Stimulated activated CD4-positive, alpha-beta T cell treated with anti-CD3 and anti-CD28 coated beads, Interleukin-4, amount 100 ng/mL, for 4 hours (primary cell): ENCODE data around the gene NLRC5.

Source experiments
- DNase-seq, 2 experiments: peaks; one replicate each; pipeline ENCODE4 v3.0.0-alpha.2; 2020

The NLRC5 gene

GRCh38 chr16:56988948-56989945, at the start of gene NLRC5:
Gene NLRC5 (plus strand): TSS chr16:56989557. CDS start chr16:57020713, 31,156 bp downstream.
- peak; percentile 93 to 96 for DNase-seq

DNA sequence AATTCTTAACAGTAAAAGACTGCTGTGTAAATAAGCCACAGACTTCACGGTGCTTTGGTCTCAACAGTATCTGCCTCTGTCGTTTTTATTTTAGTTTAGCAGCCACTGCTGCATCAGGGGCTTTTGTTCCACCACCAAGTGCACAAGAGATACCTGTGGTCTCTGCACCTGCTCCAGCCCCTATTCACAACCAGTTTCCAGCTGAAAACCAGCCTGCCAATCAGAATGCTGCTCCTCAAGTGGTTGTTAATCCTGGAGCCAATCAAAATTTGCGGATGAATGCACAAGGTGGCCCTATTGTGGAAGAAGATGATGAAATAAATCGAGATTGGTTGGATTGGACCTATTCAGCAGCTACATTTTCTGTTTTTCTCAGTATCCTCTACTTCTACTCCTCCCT, 49.6 kb upstream of the NLRC5 start:
- no peak for DNase-seq

DNA sequence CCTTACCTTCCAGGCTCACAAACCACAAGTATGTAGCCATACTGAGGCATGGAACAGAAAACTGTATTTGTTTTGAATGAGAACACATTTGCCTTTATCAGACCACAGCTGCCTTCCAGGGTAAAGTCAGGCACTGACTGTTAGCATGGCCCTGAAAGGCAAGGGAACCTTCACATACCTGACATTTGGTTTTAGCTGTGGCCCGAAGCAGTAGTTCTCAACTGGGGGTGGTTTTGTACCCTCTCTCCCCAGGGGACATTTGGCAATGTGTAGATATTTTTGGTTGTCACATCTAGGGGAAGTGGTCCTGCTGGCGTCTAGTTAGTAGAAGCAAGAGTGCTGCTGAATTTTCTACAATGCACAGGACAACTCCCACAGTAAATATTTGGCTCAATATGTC, 48.3 kb upstream of the NLRC5 start:
- DNase-seq, result no peak

GRCh38 chr16:56941856-56942331, 47.5 kb upstream of the NLRC5 start:
- no peak for DNase-seq

DNA sequence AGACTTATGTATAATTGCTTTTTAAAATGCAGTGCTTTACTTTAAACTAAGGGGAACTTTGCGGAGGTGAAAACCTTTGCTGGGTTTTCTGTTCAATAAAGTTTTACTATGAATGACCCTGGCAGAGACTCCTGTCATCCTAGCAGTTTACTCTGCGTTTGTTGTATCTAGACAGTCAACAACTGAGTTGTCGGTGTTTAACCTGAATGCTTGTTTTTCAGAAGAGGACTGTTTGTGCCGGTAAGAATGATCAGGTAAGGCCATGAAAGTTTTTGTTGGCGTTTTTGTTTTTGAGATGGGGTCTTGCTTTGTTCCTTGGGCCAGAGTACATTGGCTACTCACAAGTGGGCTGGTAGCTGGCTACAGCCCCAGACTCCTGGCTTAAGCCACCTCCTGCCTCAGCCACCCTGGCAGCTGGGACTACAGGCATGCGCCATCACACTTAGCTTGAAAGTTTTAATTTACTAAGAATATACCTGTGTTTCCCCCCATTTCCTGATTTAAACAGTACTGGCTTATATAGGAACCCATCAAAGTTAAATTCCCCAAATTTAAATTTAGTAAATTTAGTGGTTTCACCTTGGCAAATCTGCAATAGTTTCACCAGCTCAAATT, 45.5 kb upstream of the NLRC5 start:
- no peak for DNase-seq

- peak in 1 of 2 experiments; percentile 22 for DNase-seq
Observed at GRCh38 chr16:56944954-56945839, 44.2 kb upstream of the NLRC5 start.

- DNase-seq, result no peak
Observed at GRCh38 chr16:56945847-56946527, 43.4 kb upstream of the NLRC5 start.

DNA sequence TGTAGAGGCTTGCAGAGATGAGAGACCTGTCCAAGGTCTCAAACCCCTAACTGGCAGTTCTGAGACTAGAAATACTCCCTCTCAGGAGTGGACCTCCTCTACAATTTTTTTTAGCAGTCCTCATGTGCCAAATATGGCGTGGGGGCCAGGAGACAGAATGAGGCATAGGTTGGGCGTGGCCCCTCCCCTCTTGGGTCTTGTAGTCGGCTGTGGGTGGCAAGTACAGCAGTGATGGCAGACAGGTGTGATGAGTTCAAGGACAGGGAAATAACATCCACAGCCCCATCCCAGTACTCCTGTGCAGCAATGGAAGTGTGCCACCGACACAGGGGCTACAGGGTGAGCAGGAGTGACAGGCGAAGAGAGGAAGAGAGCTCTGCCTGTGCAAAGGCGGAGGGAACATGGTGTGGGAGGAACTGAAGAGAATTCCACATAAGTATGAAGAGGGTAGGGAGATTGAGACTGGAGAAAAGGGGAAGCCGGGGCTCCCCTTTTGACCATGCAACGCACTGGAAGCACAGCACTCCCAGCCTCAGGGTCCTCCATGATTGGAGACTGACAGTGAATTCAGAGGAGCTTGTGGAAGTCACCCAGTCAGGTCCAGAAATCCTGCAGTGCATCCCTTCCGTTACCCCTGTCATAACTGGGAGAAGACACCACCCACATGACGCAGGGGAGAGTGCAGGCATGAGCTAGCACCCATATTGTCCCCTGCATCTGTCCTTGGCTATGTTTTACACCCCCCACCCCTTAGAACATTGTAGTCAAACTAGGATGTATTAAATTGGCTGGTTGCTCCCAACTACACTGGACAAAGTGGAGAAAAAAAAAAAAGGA, 42.4 kb upstream of the NLRC5 start:
- DNase-seq, result no peak

DNA sequence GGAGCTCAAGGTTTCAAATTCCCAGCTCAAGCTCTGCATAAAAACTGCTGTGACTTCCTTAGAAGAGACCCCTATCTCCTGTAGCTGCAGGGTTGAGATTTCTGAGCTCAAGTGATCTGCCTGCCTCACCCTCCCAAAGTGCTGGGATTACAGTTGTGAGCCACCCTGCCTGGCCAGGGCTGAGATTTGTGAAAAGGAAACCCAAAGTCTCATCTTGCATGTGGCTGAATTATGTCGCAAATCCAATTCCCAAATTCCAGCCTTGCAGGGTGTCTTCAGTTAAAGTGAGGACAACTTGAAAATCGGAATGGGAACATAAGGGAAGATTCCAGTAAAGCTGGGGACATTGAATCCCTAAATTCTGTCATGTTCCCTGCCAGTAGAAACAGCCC, 41.8 kb upstream of the NLRC5 start:
- DNase-seq, result no peak

DNA sequence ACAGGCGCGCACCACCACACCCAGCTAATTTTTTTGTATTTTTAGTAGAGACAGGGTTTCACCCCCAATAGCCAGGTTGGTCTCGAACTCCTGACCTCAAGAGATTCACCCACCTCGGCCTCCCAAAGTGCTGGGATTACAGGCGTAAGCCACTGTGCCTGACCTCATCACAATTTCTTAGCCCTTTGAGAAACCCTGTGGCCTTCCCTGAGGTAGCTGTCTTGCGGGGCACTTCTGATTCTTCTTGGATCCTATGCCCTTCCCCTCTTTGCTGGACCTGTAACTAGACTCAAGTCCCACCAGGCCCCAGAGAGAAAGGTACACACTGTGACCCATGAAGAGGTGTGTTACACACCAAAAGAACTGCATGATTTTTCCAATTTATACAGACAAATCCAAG, 41.1 kb upstream of the NLRC5 start:
- no peak for DNase-seq

GRCh38 chr16:56950051-56950450, 39.3 kb upstream of the NLRC5 start:
- DNase-seq, result no peak

DNA sequence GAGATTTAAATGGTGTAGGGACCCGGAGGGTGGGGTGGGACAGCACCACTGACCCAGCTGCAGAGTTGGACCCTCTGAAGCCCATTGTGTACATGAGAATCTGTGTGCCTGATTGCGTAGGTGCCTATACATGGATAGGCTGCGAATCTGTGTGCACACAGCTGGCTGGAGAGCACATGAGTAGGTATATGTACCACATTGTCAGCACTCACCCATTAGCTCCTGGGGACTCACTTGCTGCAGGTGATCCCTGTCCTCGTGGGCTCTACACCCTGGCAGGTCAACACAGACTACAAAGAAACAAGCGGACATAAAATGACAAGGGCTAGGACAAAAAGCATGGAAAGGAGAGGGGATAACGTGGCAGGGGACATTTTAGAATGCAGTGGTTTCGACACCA, 38.9 kb upstream of the NLRC5 start:
- no peak for DNase-seq

- DNase-seq, result peak; percentile 39 to 53
Observed at GRCh38 chr16:56950881-56951771, 38.2 kb upstream of the NLRC5 start.

GRCh38 chr16:56953006-56953405, 36.4 kb upstream of the NLRC5 start:
- DNase-seq, result no peak

DNA sequence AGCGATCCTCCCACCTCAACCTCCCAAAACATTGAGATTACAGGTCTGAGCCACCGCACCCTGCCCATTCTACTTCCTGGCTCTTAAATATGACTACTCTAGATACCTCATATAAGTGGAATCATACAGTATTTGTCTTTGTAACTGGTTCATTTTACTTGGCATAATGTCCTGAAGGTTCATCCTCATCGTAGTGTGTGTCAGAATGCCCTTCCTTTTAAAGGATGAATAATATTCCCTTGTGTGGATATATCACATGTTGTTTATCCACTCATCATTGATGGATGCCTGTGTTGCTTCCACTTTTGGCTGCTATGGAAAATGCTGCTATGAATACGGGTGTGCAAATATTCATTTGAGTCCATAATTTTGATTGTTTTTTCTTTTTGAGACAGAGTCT, 33.3 kb upstream of the NLRC5 start:
- no peak for DNase-seq

- no peak for DNase-seq
Observed at GRCh38 chr16:56956756-56957155, 32.6 kb upstream of the NLRC5 start.

- DNase-seq, result no peak
Observed at GRCh38 chr16:56960681-56961281, 28.6 kb upstream of the NLRC5 start.

DNA sequence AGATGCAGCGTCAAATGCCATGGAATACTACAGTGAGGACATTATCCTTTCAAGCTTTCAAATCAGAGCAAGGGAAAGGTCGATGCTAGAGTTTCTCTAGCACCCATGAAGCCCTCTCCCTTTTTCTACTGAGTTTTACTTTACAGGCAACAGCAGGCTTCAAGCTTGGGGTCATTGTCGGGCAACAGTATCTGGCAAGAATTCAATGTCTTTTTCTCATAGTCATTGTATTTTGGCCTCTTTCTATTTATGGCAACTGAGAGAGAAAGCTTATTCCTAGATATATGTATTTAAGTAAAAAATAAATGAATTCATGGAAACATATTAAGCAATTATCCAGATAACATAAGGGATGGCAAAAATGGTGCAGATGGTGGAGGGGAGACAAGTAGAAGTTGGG, 28.0 kb upstream of the NLRC5 start:
- no peak for DNase-seq

DNA sequence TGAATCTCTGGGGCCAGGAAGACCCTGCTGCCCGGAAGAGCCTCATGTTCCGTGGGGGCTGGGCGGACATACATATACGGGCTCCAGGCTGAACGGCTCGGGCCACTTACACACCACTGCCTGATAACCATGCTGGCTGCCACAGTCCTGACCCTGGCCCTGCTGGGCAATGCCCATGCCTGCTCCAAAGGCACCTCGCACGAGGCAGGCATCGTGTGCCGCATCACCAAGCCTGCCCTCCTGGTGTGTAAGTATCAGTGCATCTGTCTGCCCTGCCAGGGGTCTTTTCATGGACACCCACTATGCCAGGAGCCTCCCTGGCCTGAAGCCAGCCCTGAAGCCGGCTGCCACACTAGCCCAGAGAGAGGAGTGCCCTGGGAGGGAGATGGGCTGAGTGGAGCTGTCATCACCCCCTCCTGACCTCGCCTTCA, 27.5 kb upstream of the NLRC5 start, which contains the start of gene CETP:
Gene CETP, plus strand, starts transcription at position 100 of the 431 bp plus-strand sequence. Its CDS starts 30 bp downstream, at position 130.
- no peak for DNase-seq
